ENCODE measurements around the gene FRK. TPM values are rescaled to one million over a fixed set of nuclear protein-coding genes. Genes with fewer than 3 reads are reported as not detected.

Gene FRK
- total and polyA plus RNA-seq, 8 donors = 3.1 to 16.1 (median 4.5) TPM

DNA sequence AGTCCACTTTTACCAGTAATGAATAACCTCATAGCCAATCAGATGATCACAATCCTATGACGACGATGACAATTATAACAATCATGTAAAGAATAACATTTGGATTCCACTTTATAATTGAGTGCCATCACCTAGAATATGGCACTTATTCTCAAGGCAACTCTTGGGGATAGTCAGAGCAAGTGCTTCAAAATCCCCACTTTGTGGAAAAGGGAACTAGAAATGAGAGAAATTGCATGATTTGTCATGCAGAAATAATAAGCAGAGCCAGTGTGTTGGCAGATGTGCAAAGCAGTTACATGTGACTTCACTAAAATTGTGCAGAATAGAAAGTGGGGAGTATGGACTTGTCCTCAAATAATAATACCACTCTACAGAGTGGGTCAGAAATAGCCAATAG is 41.3 kb downstream of the FRK start:
- no peaks in the 10 kb centered on the region for H3K27me3 ChIP-seq
- peaks cover 10 to 11% of the 10 kb centered on the region in 2 donors for H3K4me1 ChIP-seq
- intact Hi-C loops (cut with DNase I) = no loop called here
- H3K4me3 ChIP-seq = no peak overlapping the region
- H3K27ac ChIP-seq = no peak overlapping the region
- H3K9me3 ChIP-seq = no peaks in the 10 kb centered on the region
- ATAC-seq = no peak
- H3K36me3 ChIP-seq = no peaks in the 10 kb centered on the region
- DNase-seq = no peak
- TF ChIP-seq, protein P1, sequence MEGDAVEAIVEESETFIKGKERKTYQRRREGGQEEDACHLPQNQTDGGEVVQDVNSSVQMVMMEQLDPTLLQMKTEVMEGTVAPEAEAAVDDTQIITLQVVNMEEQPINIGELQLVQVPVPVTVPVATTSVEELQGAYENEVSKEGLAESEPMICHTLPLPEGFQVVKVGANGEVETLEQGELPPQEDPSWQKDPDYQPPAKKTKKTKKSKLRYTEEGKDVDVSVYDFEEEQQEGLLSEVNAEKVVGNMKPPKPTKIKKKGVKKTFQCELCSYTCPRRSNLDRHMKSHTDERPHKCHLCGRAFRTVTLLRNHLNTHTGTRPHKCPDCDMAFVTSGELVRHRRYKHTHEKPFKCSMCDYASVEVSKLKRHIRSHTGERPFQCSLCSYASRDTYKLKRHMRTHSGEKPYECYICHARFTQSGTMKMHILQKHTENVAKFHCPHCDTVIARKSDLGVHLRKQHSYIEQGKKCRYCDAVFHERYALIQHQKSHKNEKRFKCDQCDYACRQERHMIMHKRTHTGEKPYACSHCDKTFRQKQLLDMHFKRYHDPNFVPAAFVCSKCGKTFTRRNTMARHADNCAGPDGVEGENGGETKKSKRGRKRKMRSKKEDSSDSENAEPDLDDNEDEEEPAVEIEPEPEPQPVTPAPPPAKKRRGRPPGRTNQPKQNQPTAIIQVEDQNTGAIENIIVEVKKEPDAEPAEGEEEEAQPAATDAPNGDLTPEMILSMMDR (IDR thresholded peaks at IDR 0.05) = no peak

DNA sequence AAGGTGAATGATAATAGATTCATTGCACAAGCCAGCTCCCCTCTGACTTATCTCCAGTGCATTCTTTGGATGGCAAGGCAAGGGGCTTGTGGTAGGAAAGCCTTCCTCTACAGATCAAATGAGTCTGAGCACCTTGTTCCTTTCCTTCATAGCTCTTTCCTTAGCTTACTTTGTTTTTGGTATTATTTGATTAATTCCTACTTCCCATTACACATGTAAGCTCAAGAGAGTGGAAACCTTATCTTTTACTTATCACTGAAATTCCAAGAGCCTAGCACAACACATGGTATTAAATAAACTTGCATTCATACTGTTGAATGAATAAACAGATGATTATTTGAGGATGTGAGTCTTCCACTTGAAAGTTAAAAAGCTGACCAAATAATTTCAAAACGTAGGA is 41.7 kb downstream of the FRK start:
- Histone ChIP-seq H3K4me3 (no peak overlapping the region), H3K27ac (no peak overlapping the region), H3K36me3 (no peaks in the 10 kb centered on the region), H3K4me1 (peaks cover 10 to 11% of the 10 kb centered on the region in 2 donors), H3K9me3 (no peaks in the 10 kb centered on the region), H3K27me3 (no peaks in the 10 kb centered on the region)
- DNase-seq = no peak
- TF ChIP-seq, protein P1 (IDR thresholded peaks at IDR 0.05) = no peak
- intact Hi-C loops (cut with DNase I) = no loop called here
- no peak for ATAC-seq

DNA sequence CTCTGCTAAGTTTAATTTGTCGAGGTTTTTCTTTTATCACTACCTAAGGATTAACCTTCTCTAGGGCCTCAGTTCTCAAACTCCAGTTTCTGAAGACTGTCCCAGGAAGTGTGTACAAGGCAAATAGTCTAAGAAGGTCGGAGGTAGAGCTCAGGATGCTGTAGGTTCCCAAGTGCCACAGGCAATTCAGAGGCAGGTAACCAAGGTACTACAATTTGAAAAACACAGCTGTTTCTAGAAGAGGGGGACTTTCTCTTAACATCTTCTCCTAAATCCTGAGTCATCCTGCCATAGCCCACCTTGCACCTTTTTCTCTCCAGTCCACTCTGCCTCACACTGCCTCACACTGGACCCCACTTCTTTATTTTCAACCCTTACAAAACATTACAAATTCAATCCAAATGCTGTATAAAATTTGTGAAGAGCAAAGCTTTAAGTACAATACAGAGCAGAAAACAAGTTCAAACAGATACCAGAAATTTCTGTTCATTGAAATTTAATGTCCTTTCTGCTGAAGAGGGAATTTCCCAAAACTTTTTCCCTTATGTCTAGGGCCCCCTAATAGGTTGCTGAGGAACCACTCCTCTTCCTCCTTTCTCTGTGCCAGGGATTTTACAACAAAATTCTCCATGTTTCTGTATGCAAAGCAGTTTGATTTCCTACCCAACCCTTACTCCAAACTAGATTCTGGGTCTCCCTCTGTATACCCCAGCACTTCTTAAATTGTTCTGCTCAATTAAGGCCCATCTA is 43.0 kb downstream of the FRK start:
- Histone ChIP-seq H3K27ac (peak overlapping the region in 1 of 2 donors; percentile 51), H3K27me3 (no peaks in the 10 kb centered on the region), H3K4me1 (peaks cover 10 to 14% of the 10 kb centered on the region in 2 donors), H3K4me3 (no peak overlapping the region), H3K36me3 (no peaks in the 10 kb centered on the region), H3K9me3 (no peaks in the 10 kb centered on the region)
- DNase-seq (no peak), ATAC-seq (peak; percentile 42)
- TF ChIP-seq, protein P1 (IDR thresholded peaks at IDR 0.05) = no peak
- intact Hi-C loops (cut with DNase I) = no loop called here

DNA sequence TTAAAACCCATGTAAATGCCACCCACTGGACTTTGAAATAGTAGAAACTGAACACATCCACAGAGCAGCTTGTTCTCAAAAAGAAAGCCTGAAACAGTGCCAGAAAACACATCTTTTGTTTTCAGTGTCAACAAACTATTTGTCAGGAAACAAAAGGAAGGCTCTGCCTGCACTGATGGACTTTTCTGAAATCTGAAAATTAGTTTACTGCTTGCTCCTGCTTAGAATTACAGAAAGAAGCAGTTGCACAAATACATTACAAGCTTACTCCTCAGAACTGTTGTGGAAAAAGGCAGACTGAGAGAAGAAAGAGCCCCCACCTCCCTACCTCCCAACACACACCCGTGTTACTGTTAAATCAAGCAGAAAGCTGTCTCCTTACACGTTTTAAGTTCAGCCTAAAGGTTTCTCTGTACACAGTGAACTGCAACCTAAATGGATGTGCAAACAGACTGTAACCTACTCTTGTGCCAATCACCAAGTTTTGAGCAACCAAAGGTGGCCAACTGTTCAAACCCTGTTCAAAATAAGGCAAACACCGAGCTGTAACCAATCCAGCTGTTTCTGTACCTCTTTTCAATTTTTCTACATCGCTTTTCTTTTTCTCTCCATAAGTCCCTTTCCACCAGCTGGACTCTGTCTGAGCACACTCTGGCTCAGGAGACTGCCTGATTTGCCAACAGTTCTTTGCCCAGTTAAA is 43.7 kb downstream of the FRK start:
- Histone ChIP-seq H3K27me3 (no peaks in the 10 kb centered on the region), H3K9me3 (no peaks in the 10 kb centered on the region), H3K4me1 (peaks cover 16 to 21% of the 10 kb centered on the region in 2 donors), H3K27ac (peak overlapping the region in 1 of 2 donors; percentile 51), H3K4me3 (no peak overlapping the region), H3K36me3 (no peaks in the 10 kb centered on the region)
- TF ChIP-seq, protein P1 (IDR thresholded peaks at IDR 0.05) = no peak
- peak; percentile 50 for ATAC-seq
- peak in 2 of 4 donors; percentile 86 to 88 for DNase-seq
- intact Hi-C loops (cut with DNase I) = no loop called here

DNA sequence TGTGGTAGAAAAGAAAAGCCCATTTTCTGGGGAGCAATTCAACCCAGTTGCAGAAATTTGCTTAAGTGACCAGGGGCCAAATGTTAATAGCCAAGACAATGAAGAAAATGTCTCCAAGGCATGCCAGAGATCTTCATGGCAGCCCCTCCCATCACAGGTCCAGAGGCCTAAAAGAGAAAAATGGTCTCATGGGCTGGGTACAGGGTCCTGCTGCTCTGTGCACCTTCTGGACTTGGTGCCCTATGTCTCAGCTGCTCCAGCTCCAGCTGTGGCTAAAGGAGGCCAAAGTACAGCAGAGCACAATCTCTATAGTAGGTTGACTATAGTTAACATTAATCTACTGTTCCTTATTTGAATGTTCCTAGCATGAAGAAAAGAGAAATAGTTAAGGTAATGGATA is 44.7 kb downstream of the FRK start:
- Histone ChIP-seq H3K4me1 (peaks cover 23 to 29% of the 10 kb centered on the region in 2 donors), H3K27me3 (no peaks in the 10 kb centered on the region), H3K4me3 (no peak overlapping the region), H3K36me3 (no peaks in the 10 kb centered on the region), H3K9me3 (no peaks in the 10 kb centered on the region), H3K27ac (no peak overlapping the region)
- intact Hi-C loops (cut with DNase I) = no loop called here
- ATAC-seq (no peak), DNase-seq (no peak)
- TF ChIP-seq, protein P1 (IDR thresholded peaks at IDR 0.05) = no peak

Measured in left lung (tissue), 10 donors.